Suprapubic skin (tissue), 4 donors: Measurements from ENCODE around the gene MPP3. TPM values are rescaled to one million over a fixed set of nuclear protein-coding genes. Genes with fewer than 3 reads are reported as not detected.

Experiments used
- DNase-seq, 2 donors: peaks; one replicate each; pipeline ENCODE4 v3.0.0-alpha.2; 2019; ENCODE audit warnings: low spot score in 2 of 2
- H3K27ac ChIP-seq: fragments of 200-600 bp; sonication (generic); one replicate; pipeline ENCODE4 v1.5.1; 2019
- H3K27me3 ChIP-seq: fragments of 200-600 bp; sonication (generic); one replicate; pipeline ENCODE4 v1.5.1; 2019
- H3K36me3 ChIP-seq: fragments of 200-600 bp; sonication (generic); one replicate; pipeline ENCODE4 v1.5.1; 2019
- H3K4me1 ChIP-seq: fragments of 200-600 bp; sonication (generic); one replicate; pipeline ENCODE4 v1.5.1; 2019
- H3K4me3 ChIP-seq: fragments of 200-600 bp; sonication (generic); one replicate; pipeline ENCODE4 v1.5.1; 2019; ENCODE audit warnings: mild to moderate bottlenecking
- H3K9me3 ChIP-seq: fragments of 200-600 bp; sonication (generic); one replicate; pipeline ENCODE4 v1.5.1; 2019
- CTCF ChIP-seq, 2 donors: fragments of 200-600 bp in 1 of 2; fragments of 450-650 bp in 1 of 2; sonication (generic) in 1 of 2; IDR thresholded peaks; one replicate each; pipeline ENCODE4 v1.5.1; 2016 to 2019; ENCODE audit warnings: antibody characterized with exemption in 2 of 2, mild to moderate bottlenecking in 1 of 2, moderate library complexity in 1 of 2
- EP300 ChIP-seq: sonication (generic); formaldehyde crosslinking; IDR thresholded peaks from one replicate; pipeline ENCODE4 v1.6.1; 2017; ENCODE audit warnings: antibody characterized with exemption
- POLR2A ChIP-seq, 2 donors: fragments of 450-650 bp; IDR thresholded peaks; one replicate each; pipeline ENCODE4 v1.6.1; 2017; ENCODE audit warnings: antibody characterized with exemption in 2 of 2, mild to moderate bottlenecking in 2 of 2, moderate library complexity in 2 of 2
- POLR2AphosphoS5 ChIP-seq, 3 donors: sonication (generic); formaldehyde crosslinking; IDR thresholded peaks; one replicate each; pipeline ENCODE4 v1.6.1; 2017; ENCODE audit warnings: antibody characterized with exemption in 3 of 3
- WGBS: methylation state at CpG from one replicate; pipeline ENCODE4 v1.1.5; 2018; 5-methylcytosine and 5-hydroxymethylcytosine counted together
- total RNA-seq, 4 donors: library from RNA; depleted of rRNA; stranded (reverse); fragments of >200 nt; gene quantifications; one replicate each; pipeline ENCODE4 v1.1.0, GENCODE V29; 2016

Gene MPP3
- total RNA-seq, 4 donors from 2014 or later, result 5.4 to 8.0 (median 5.9) TPM

- 94% methylated on average over 9 of the region's 10 CpGs for WGBS
- H3K36me3 ChIP-seq, result peaks cover 19% of the 10 kb centered on the region
- no peaks in the 10 kb centered on the region for H3K4me1 ChIP-seq
- no peaks in the 10 kb centered on the region for H3K9me3 ChIP-seq
- H3K27me3 ChIP-seq, result no peaks in the 10 kb centered on the region
- DNase-seq, result no peak
- H3K27ac ChIP-seq, result no peak overlapping the region
- H3K4me3 ChIP-seq, result no peak overlapping the region
- TF ChIP-seq POLR2AphosphoS5 (IDR thresholded peaks at IDR 0.05), result no peak
- no peak for TF ChIP-seq CTCF (IDR thresholded peaks at IDR 0.05)
- no peak for TF ChIP-seq EP300
- no peak for TF ChIP-seq POLR2A (IDR thresholded peaks at IDR 0.05)
Measured at GRCh38 chr17:43812396-43813265, 20.3 kb downstream of the MPP3 start.

- Histone ChIP-seq H3K27me3 (no peaks in the 10 kb centered on the region), H3K9me3 (no peaks in the 10 kb centered on the region), H3K4me3 (no peak overlapping the region), H3K27ac (no peak overlapping the region), H3K4me1 (no peaks in the 10 kb centered on the region), H3K36me3 (peaks cover 19% of the 10 kb centered on the region)
- no peak for DNase-seq
- no peak for TF ChIP-seq POLR2A (IDR thresholded peaks at IDR 0.05)
- TF ChIP-seq CTCF (IDR thresholded peaks at IDR 0.05), result no peak
- no peak for TF ChIP-seq POLR2AphosphoS5 (IDR thresholded peaks at IDR 0.05)
- WGBS, result 90% methylated on average over 5 of the region's 5 CpGs
Measured at GRCh38 chr17:43810823-43811222, 22.1 kb downstream of the MPP3 start.

- no peaks in the 10 kb centered on the region for H3K27me3 ChIP-seq
- 94% methylated on average over 4 of the region's 4 CpGs for WGBS
- H3K36me3 ChIP-seq, result peaks cover 19% of the 10 kb centered on the region
- H3K27ac ChIP-seq, result no peak overlapping the region
- no peak overlapping the region for H3K4me3 ChIP-seq
- no peak for DNase-seq
- H3K4me1 ChIP-seq, result no peaks in the 10 kb centered on the region
- TF ChIP-seq CTCF (IDR thresholded peaks at IDR 0.05) (no peak), POLR2AphosphoS5 (IDR thresholded peaks at IDR 0.05) (no peak), POLR2A (IDR thresholded peaks at IDR 0.05) (no peak), EP300 (no peak)
- H3K9me3 ChIP-seq, result no peaks in the 10 kb centered on the region
Measured at GRCh38 chr17:43810226-43810715, 22.7 kb downstream of the MPP3 start.

- no peak for TF ChIP-seq EP300
- no peak for TF ChIP-seq POLR2AphosphoS5 (IDR thresholded peaks at IDR 0.05)
- no peak for TF ChIP-seq CTCF (IDR thresholded peaks at IDR 0.05)
- no peak for TF ChIP-seq POLR2A (IDR thresholded peaks at IDR 0.05)
- Histone ChIP-seq H3K36me3 (peaks cover 17% of the 10 kb centered on the region), H3K4me3 (no peak overlapping the region), H3K27ac (no peak overlapping the region), H3K27me3 (no peaks in the 10 kb centered on the region), H3K4me1 (no peaks in the 10 kb centered on the region), H3K9me3 (no peaks in the 10 kb centered on the region)
- WGBS, result 95% methylated on average over 5 of the region's 5 CpGs
- DNase-seq, result no peak
Measured at GRCh38 chr17:43809121-43809520, 23.8 kb downstream of the MPP3 start.

DNA sequence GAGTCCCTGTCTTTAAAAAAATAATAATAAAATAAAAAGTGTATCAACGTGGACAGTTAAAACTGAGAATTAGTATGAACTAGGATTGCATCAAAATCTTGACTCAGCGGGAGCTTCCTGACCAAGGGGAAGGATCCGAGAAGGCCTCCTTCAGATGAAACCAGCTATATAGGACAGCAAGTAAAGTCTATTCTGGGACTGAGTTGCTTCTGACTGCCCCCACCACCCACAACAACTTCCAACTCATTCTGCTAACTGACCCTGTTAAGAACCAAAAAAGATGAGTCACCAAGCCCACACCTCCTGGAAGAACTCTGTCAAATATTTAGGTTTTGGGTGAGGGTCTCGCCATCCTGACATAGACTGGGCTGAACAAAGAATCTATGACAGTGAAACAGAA, 24.9 kb downstream of the MPP3 start:
- no peak overlapping the region for H3K27ac ChIP-seq
- no peak for DNase-seq
- TF ChIP-seq POLR2AphosphoS5 (IDR thresholded peaks at IDR 0.05) (no peak), POLR2A (IDR thresholded peaks at IDR 0.05) (no peak), EP300 (no peak), CTCF (IDR thresholded peaks at IDR 0.05) (no peak)
- peaks cover 13% of the 10 kb centered on the region for H3K36me3 ChIP-seq
- no peak overlapping the region for H3K4me3 ChIP-seq
- no peaks in the 10 kb centered on the region for H3K27me3 ChIP-seq
- no peaks in the 10 kb centered on the region for H3K4me1 ChIP-seq
- 97% methylated on average over 4 of the region's 4 CpGs for WGBS
- no peaks in the 10 kb centered on the region for H3K9me3 ChIP-seq
